HepG2 (cell line): Measurements from ENCODE around the gene DDX24. TPM values are rescaled to one million over a fixed set of nuclear protein-coding genes. Genes with fewer than 3 reads are reported as not detected.

Source experiments
- ATF2 ChIP-seq: sonication (generic); formaldehyde crosslinking; IDR thresholded peaks from 2 replicates; pipeline ENCODE4 v1.4.0; 2020; ENCODE audit warnings: missing genetic modification reagents
- CBX5 ChIP-seq: sonication (generic); formaldehyde crosslinking; IDR thresholded peaks from 2 replicates; pipeline ENCODE4 v1.4.0; 2020; ENCODE audit warnings: missing genetic modification reagents, borderline replicate concordance
- DNMT3B ChIP-seq: conservative IDR thresholded peaks from 2 replicates; pipeline ENCODE4 v1.6.1; 2016; ENCODE audit warnings: missing biosample characterization, control low read depth
- MLXIP ChIP-seq: sonication (generic); formaldehyde crosslinking; IDR thresholded peaks from 2 replicates; pipeline ENCODE4 v1.9.0; 2021; ENCODE audit warnings: missing genetic modification reagents, borderline replicate concordance
- SOX13 ChIP-seq, 3 experiments: fragments of 450-650 bp in 1 of 3; sonication (generic) in 1 of 3; formaldehyde crosslinking in 1 of 3; IDR thresholded peaks in 2 of 3; conservative IDR thresholded peaks in 1 of 3; 2 replicates each; pipeline versions ENCODE4 v1.5.0 to v1.6.1; 2016 to 2020; ENCODE audit warnings: antibody characterized with exemption in 1 of 3, mild to moderate bottlenecking in 1 of 3, missing compliant biosample characterization in 1 of 3, missing genetic modification reagents in 1 of 3, moderate library complexity in 1 of 3
- TARDBP ChIP-seq: sonication (generic); formaldehyde crosslinking; IDR thresholded peaks from 2 replicates; pipeline ENCODE4 v1.8.0; 2022; ENCODE audit warnings: mild to moderate bottlenecking, missing genetic modification reagents
- ZBTB8A ChIP-seq: sonication (generic); formaldehyde crosslinking; IDR thresholded peaks from 2 replicates; pipeline ENCODE4 v1.4.0; 2020; ENCODE audit warnings: mild to moderate bottlenecking, low read depth, missing genetic modification reagents, borderline replicate concordance
- ZNF432 ChIP-seq: sonication (generic); formaldehyde crosslinking; IDR thresholded peaks from 2 replicates; pipeline ENCODE4 v1.5.0; 2020; ENCODE audit warnings: missing genetic modification reagents, mild to moderate bottlenecking, borderline replicate concordance
- ZNF530 ChIP-seq: sonication (generic); formaldehyde crosslinking; IDR thresholded peaks from 2 replicates; pipeline ENCODE4 v1.5.0; 2020; ENCODE audit warnings: low read depth, mild to moderate bottlenecking, missing genetic modification reagents
- polyA plus RNA-seq, 8 experiments: library from polyadenylated mRNA; depleted of rRNA in 3 of 8; stranded (reverse) in 7 of 8; unstranded in 1 of 8; fragments of >200 nt; fragmentation: Illumina TruSeq in 4 of 8; extraction: Trizol in 4 of 8; gene quantifications; 2 replicates each; pipeline versions ENCODE4 v1.2.1 to v1.2.3, GENCODE V29; 2011 to 2016; ENCODE audit warnings: low read depth in 4 of 8, missing spikeins in 1 of 8, mixed read lengths in 1 of 8; ENCODE audit not compliant: insufficient read depth in 1 of 8
- total RNA-seq, 5 experiments: library from RNA; depleted of rRNA; stranded (reverse); fragments of >200 nt; fragmentation: Illumina TruSeq; extraction: Trizol; gene quantifications; 2 replicates each; pipeline ENCODE4 v1.2.3, GENCODE V29; 2016; ENCODE audit warnings: low read depth in 1 of 5

DDX24 gene
- total and polyA plus RNA-seq, 2 of the 13 experiments (the other 11 are each of a cell fraction or from before 2014, with no cell fraction given) = 67.3 to 149 TPM

- TF ChIP-seq MLXIP (CRISPR knock-in tag) = no peak
- no peak for TF ChIP-seq ZBTB8A
- TF ChIP-seq DNMT3B (CRISPR knock-in tag) = no peak
- TF ChIP-seq ATF2 = no peak
- no peak for TF ChIP-seq CBX5 (CRISPR knock-in tag)
- no peak for TF ChIP-seq TARDBP
- TF ChIP-seq ZNF530 = no peak
- TF ChIP-seq ZNF432 = no peak
- no peak for TF ChIP-seq SOX13 (IDR thresholded peaks at IDR 0.05)
- no peak for TF ChIP-seq SOX13 (CRISPR knock-in tag; conservative IDR thresholded peaks at IDR 0.05 in 1 of 2, IDR thresholded peaks at IDR 0.05 in 1 of 2)
These were observed 35.2 kb downstream of the DDX24 start (continued) for GRCh38 chr14:94045563-94046345.
